GM12878 (cell line): ENCODE measurements around the gene VSX1. TPM values are rescaled to one million over a fixed set of nuclear protein-coding genes. Genes with fewer than 3 reads are reported as not detected.

Source experiments
- ATAC-seq: fragments of 200-7000 bp; cut with Tn5 transposase; 3 replicates; pipeline ENCODE4 v1.9.1; 2020; ENCODE audit warnings: mild to moderate bottlenecking, moderate library complexity
- BruUV-seq: library from RNA; stranded (reverse); fragments of 400-500 nt; replicated peaks from 2 replicates; lab custom pipeline; 2021; lab: Mats Ljungman, UMichigan
- CTCF ChIA-PET: fragments of 300-600 bp; sonication (Branson Sonifier 250); formaldehyde crosslinking; extraction: SDS; loops from one replicate; lab custom pipeline; 2021; ENCODE audit warnings: inconsistent platforms; lab: Yijun Ruan, JAX
- POLR2A ChIA-PET: fragments of 350-600 bp; formaldehyde crosslinking; extraction: SDS; loops from one replicate; lab custom pipeline; 2021; ENCODE audit warnings: inconsistent platforms; lab: Charles Lee
- RAD21 ChIA-PET: fragments of 300-600 bp; sonication (Branson Sonifier 250); formaldehyde crosslinking; loops from one replicate; lab custom pipeline; 2023; ENCODE audit warnings: antibody characterized with exemption; ENCODE audit not compliant: unreplicated experiment; lab: Charles Lee
- SMC1A ChIA-PET: fragments of 300-600 bp; sonication (Branson Sonifier 250); formaldehyde crosslinking; loops from one replicate; lab custom pipeline; 2023; ENCODE audit not compliant: unreplicated experiment, uncharacterized antibody; lab: Charles Lee
- DNase-seq: peaks from one replicate; pipeline ENCODE4 v3.0.0-alpha.2; 2011; ENCODE audit warnings: low read depth, low spot score
- FAIRE-seq: peaks from 3 replicates; lab custom pipeline; 2011; peaks lifted over from hg19 to GRCh38; lab: Jason Lieb, UNC
- H2AFZ ChIP-seq: 2 replicates; pipeline ENCODE4 v1.6.0; 2011; ENCODE audit warnings: low read depth, low read length, control low read depth; ENCODE audit not compliant: control insufficient read depth
- H3K27ac ChIP-seq: 2 replicates; pipeline ENCODE4 v1.5.1; 2011; ENCODE audit warnings: control low read depth; ENCODE audit not compliant: control insufficient read depth, insufficient read depth
- H3K27me3 ChIP-seq, 2 experiments: replicated peaks in 1 of 2; 2 replicates each; pipeline versions ENCODE4 v1.6.0 to v1.6.1; 2011; ENCODE audit warnings: low read length in 1 of 2; ENCODE audit not compliant: control insufficient read depth in 2 of 2, insufficient read depth in 2 of 2
- H3K36me3 ChIP-seq, 2 experiments: 2 replicates each; pipeline ENCODE4 v1.5.1; 2011; ENCODE audit warnings: low read length in 1 of 2; ENCODE audit not compliant: control insufficient read depth in 2 of 2, insufficient read depth in 2 of 2
- H3K4me1 ChIP-seq: 2 replicates; pipeline ENCODE4 v1.6.1; 2011; ENCODE audit warnings: mild to moderate bottlenecking, low read length, moderate library complexity, mixed read lengths; ENCODE audit not compliant: control insufficient read depth, insufficient read depth
- H3K4me2 ChIP-seq: 2 replicates; pipeline ENCODE4 v1.6.0; 2011; ENCODE audit warnings: control low read depth; ENCODE audit not compliant: control insufficient read depth, insufficient read depth
- H3K4me3 ChIP-seq: fragments of 200-600 bp; sonication (generic); 2 replicates; pipeline ENCODE4 v1.5.1; 2016
- H3K79me2 ChIP-seq: 2 replicates; pipeline ENCODE4 v1.6.0; 2011; ENCODE audit warnings: low read length; ENCODE audit not compliant: control insufficient read depth, insufficient read depth
- H3K9ac ChIP-seq: 2 replicates; pipeline ENCODE4 v1.8.0; 2011; ENCODE audit warnings: low read length, control low read depth, mixed read lengths; ENCODE audit not compliant: control insufficient read depth, insufficient read depth
- H3K9me3 ChIP-seq: replicated peaks from 3 replicates; pipeline ENCODE4 v1.5.1; 2011; ENCODE audit warnings: mild to moderate bottlenecking, low read length; ENCODE audit not compliant: control insufficient read depth, insufficient read depth
- H4K20me1 ChIP-seq: 2 replicates; pipeline ENCODE4 v1.6.0; 2011; ENCODE audit not compliant: control insufficient read depth, insufficient read depth
- REST ChIP-seq: IDR thresholded peaks from 2 replicates; pipeline ENCODE4 v1.6.1; 2012; ENCODE audit warnings: mild to moderate bottlenecking, low read depth, low read length
- YBX1 ChIP-seq: fragments of 450-650 bp; IDR thresholded peaks from 2 replicates; pipeline ENCODE4 v1.6.1; 2016; ENCODE audit warnings: antibody characterized with exemption
- WGBS: methylation state at CpG from one replicate; pipeline ENCODE4 v1.1.6; 2016; ENCODE audit warnings: low lambda C conversion rate; ENCODE audit not compliant: insufficient replicate concordance, insufficient coverage; ENCODE audit errors: missing lambda C conversion rate; 5-methylcytosine and 5-hydroxymethylcytosine counted together
- in situ Hi-C: fragments of 300-500 bp; cut with MboI; formaldehyde crosslinking; loops from 9 replicates; pipeline ENCODE4 v1.14.3; 2018; ENCODE audit warnings: mixed read lengths
- intact Hi-C: fragments of 100-400 bp; cut with micrococcal nuclease; formaldehyde crosslinking; loops from one replicate; pipeline ENCODE4 v1.14.2; 2022; ENCODE audit not compliant: unreplicated experiment
- polyA plus RNA-seq, 11 experiments: library from polyadenylated mRNA; depleted of rRNA in 4 of 11; unstranded in 6 of 11; stranded (reverse) in 5 of 11; fragments of >200 nt; fragmentation: Nextera tagmentation in 4 of 11; fragmentation: Illumina TruSeq in 1 of 11; extraction: Ambion mirVana in 4 of 11; extraction: Trizol in 1 of 11; gene quantifications; 1 replicate in 1 of 11; 2 replicates in 10 of 11; pipeline versions ENCODE4 v1.2.1 to v1.2.3, GENCODE V29; 2011 to 2016; ENCODE audit warnings: inconsistent platforms in 2 of 11, missing spikeins in 2 of 11, low read depth in 1 of 11
- total RNA-seq, 4 experiments: library from RNA; depleted of rRNA in 3 of 4; stranded (reverse); fragments of >200 nt in 3 of 4; fragmentation: Illumina TruSeq in 1 of 4; extraction: Trizol in 1 of 4; gene quantifications; 2 replicates each; pipeline versions ENCODE4 v1.2.1 to v1.2.3, GENCODE V29; 2013 to 2021
- TF ChIP-seq, protein P1 (sequence below): IDR thresholded peaks from 2 replicates; pipeline ENCODE4 v1.6.1; 2012; ENCODE audit warnings: low read depth, low read length, improper control_type of control experiment
- TF ChIP-seq, protein P2 (sequence below): fragments of 450-650 bp; IDR thresholded peaks from 2 replicates; pipeline ENCODE4 v1.6.1; 2016; ENCODE audit warnings: mild to moderate bottlenecking

The VSX1 gene
- total and polyA plus RNA-seq, 10 of the 15 experiments (the other 5 are each of a cell fraction or from before 2014, with no cell fraction given): 0.05 TPM; not detected in 9

DNA sequence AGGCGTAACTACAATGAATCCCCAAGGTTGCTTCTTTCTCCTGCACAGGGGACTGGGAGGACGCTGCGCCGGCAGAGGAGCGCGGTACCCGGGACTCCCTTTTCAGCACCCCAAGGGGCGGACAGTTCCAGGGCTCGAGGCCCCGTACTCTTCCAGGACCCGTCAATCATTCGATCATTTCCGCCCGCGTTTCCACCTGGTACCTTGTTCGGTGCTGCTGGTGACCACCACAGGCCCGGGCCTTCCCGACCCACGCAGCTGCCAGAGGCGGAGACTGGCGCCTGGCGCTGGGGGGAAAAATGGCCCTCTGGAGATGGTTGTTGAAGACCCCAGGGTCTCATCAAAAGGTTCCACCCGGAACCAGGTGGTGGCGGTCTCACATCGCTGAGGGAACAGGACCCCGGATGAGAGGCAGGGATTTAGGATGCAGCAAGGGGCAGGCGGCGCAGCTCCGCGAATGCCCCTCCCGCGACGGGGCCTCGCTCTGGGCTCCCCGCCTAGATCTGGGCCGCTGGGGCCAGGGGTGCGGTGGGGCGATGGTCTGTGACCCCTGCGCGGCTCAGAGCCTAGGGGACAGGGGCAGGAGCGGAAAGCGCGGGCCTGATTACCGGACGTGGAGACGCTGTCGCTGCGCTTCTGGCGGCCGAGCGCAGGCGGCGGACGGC lies 744 bp downstream of the VSX1 start:
- RAD21 ChIA-PET: no interaction called here
- no peak for ATAC-seq

More for the DNA sequence above, 744 bp downstream of the VSX1 start:
- Histone ChIP-seq H3K4me2 (no peak overlapping the region), H3K4me3 (no peak overlapping the region), H4K20me1 (no peaks in the 10 kb centered on the region), H3K9ac (no peak overlapping the region), H2AFZ (no peak overlapping the region), H3K27me3 (peaks cover 19 to 26% of the 10 kb centered on the region in 2 experiments), H3K9me3 (no peaks in the 10 kb centered on the region; the same call in 2 of the 3 replicates), H3K4me1 (no peaks in the 10 kb centered on the region), H3K36me3 (no peaks in the 10 kb centered on the region; a peak in 1 of 4 replicates), H3K27ac (no peak overlapping the region), H3K79me2 (no peaks in the 10 kb centered on the region)
- ChIA-PET SMC1A (no interaction called here), POLR2A (no interaction called here), CTCF (interaction anchor here (1.1 kb wide), 1 partner anchor 9 kb away, joined by 5 read pairs; no protein-coding TSS in a partner anchor)
- DNase-seq: no peak
- intact Hi-C loops (no loop called here), in situ Hi-C loops (no loop called here)
- FAIRE-seq: no peak
- BruUV-seq: no TSS peak
- TF ChIP-seq, protein P1, sequence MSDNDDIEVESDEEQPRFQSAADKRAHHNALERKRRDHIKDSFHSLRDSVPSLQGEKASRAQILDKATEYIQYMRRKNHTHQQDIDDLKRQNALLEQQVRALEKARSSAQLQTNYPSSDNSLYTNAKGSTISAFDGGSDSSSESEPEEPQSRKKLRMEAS: no peak
- TF ChIP-seq, protein P2, sequence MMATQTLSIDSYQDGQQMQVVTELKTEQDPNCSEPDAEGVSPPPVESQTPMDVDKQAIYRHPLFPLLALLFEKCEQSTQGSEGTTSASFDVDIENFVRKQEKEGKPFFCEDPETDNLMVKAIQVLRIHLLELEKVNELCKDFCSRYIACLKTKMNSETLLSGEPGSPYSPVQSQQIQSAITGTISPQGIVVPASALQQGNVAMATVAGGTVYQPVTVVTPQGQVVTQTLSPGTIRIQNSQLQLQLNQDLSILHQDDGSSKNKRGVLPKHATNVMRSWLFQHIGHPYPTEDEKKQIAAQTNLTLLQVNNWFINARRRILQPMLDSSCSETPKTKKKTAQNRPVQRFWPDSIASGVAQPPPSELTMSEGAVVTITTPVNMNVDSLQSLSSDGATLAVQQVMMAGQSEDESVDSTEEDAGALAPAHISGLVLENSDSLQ: peak; percentile 70
- no peak for TF ChIP-seq YBX1
- peak; percentile 82 for TF ChIP-seq REST
- 49% methylated on average over 40 of the region's 54 CpGs for WGBS
